Activated CD8-positive, alpha-beta memory T cell treated with anti-CD3 and anti-CD28 coated beads, Interleukin-2, amount 10 ng/mL, durations not matched to agents 7 days and 5 days (primary cell): Measurements from ENCODE around the gene ALPK3. TPM values are rescaled to one million over a fixed set of nuclear protein-coding genes. Genes with fewer than 3 reads are reported as not detected.

Experiments used
- total RNA-seq, 2 experiments: library from RNA; stranded (reverse); gene quantifications; one replicate each; pipeline ENCODE4 v1.2.3, GENCODE V29; 2021

The ALPK3 gene
- total RNA-seq, 2 experiments from 2014 or later: 0.23 to 0.35 TPM

Other genes starting within 250 kb of the ALPK3 start
- gene ZSCAN2, start 216.3 kb upstream of the ALPK3 start, total RNA-seq: 10 to 100 TPM in 1 of 2 experiments, 1 to 10 TPM in 1; 8.6 to 12.9 TPM
- gene WDR73, start 163.1 kb upstream of the ALPK3 start, total RNA-seq: 10 to 100 TPM; 18.4 to 19.9 TPM
- 1 to 10 TPM; 1.5 to 1.8 TPM for gene NMB, start 159.2 kb upstream of the ALPK3 start, total RNA-seq
- 100 to 1,000 TPM in 1 of 2 experiments, 10 to 100 TPM in 1; 96.6 to 122 TPM for gene SEC11A, start 101.2 kb upstream of the ALPK3 start, total RNA-seq
- gene ZNF592, start 68.8 kb upstream of the ALPK3 start, total RNA-seq: 10 to 100 TPM; 32.9 to 39.7 TPM
- gene SLC28A1, start 67.3 kb downstream of the ALPK3 start, total RNA-seq: not detected
- gene PDE8A, start 164.5 kb downstream of the ALPK3 start, total RNA-seq: 10 to 100 TPM; 17.7 to 21.1 TPM